ENCODE data around the gene SSBP2. TPM values are rescaled to one million over a fixed set of nuclear protein-coding genes. Genes with fewer than 3 reads are reported as not detected.
"Not testable (repeated sequence)": the region's sequence is repeated elsewhere in the genome, so short reads cannot be mapped to it uniquely, and the experiment has no call there.

Gene SSBP2
- total RNA-seq, 2 experiments from 2014 or later: 13.0 to 14.2 TPM

- DNase-seq: no peak
- Mint-ChIP-seq H3K9me3 (peaks cover 19% of the 10 kb centered on the region), H3K36me3 (peaks cover 23% of the 10 kb centered on the region), H3K4me3 (no peak overlapping the region), H3K27ac (no peak overlapping the region), H3K27me3 (no peaks in the 10 kb centered on the region), H3K4me1 (ENCODE audit: low read depth) (peaks cover 13% of the 10 kb centered on the region)
- ChIA-PET POLR2A (no interaction called here), CTCF (no interaction called here)
- intact Hi-C loops (cut with micrococcal nuclease): no loop called here
Measured at GRCh38 chr5:81696418-81697397, 54.2 kb downstream of the SSBP2 start.

DNA sequence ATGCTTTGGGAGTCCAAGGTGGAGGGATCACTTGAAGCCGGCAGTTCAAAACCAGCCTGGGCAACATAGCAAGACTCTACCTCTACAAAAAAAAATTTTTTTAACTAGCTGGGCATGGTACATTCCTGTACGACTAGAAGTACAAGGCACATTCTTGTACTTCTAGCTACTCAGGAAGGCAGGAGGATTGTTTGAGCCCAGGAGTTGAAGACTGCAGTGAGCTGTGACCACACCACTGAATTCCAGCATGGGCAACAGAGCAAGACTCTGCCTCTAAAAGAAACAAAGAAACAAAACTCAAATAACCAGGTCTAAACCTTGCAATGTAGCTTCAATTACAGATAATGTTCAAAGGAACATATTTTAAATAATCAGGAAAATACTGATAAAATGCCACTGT lies 56.2 kb downstream of the SSBP2 start:
- Mint-ChIP-seq H3K36me3 (peaks cover 34% of the 10 kb centered on the region), H3K27ac (no peak overlapping the region), H3K4me3 (no peak overlapping the region), H3K27me3 (no peaks in the 10 kb centered on the region), H3K9me3 (peaks cover 26% of the 10 kb centered on the region), H3K4me1 (ENCODE audit: low read depth) (peaks cover 13% of the 10 kb centered on the region)
- ChIA-PET CTCF (no interaction called here), POLR2A (interaction anchor here (0.6 kb wide), 1 partner anchor 134 kb away, joined by 3 read pairs; no protein-coding TSS in a partner anchor)
- no peak for DNase-seq
- intact Hi-C loops (cut with micrococcal nuclease): no loop called here

- intact Hi-C loops (cut with micrococcal nuclease): no loop called here
- no peaks in the 10 kb centered on the region for H3K27me3 Mint-ChIP-seq
- H3K4me3 Mint-ChIP-seq: no peak overlapping the region
- CTCF ChIA-PET: no interaction called here
- peaks cover 45% of the 10 kb centered on the region for H3K36me3 Mint-ChIP-seq
- no peak overlapping the region for H3K27ac Mint-ChIP-seq
- POLR2A ChIA-PET: no interaction called here
- peaks cover 36% of the 10 kb centered on the region for H3K9me3 Mint-ChIP-seq
- H3K4me1 Mint-ChIP-seq (ENCODE audit: low read depth): no peaks in the 10 kb centered on the region
- DNase-seq: no peak
Measured at GRCh38 chr5:81688215-81688614, 62.7 kb downstream of the SSBP2 start.

DNA sequence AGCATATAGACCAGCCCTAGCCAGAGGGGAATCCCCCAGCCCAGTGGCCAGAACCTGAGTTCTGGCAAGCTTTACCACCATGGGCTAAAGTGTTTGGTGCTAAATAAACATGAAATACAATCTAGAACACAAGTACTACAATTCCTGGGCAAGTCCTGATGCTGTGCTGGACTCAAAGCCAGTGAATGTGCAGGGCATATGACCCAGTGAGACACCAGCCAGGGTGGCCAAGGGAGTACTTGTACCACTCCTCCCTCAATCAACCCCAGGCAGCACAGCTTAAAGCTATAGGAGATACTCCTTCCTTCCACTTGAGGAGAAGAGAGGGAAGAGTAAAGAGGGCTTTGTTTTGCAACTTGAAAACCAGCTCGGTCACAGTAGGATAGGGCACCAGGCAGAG lies 63.6 kb downstream of the SSBP2 start:
- no peak overlapping the region for H3K4me3 Mint-ChIP-seq
- H3K9me3 Mint-ChIP-seq: peaks cover 35% of the 10 kb centered on the region
- peaks cover 2% of the 10 kb centered on the region for H3K4me1 Mint-ChIP-seq (ENCODE audit: low read depth)
- ChIA-PET CTCF (no interaction called here), POLR2A (no interaction called here)
- H3K36me3 Mint-ChIP-seq: peaks cover 43% of the 10 kb centered on the region
- no peak for DNase-seq
- intact Hi-C loops (cut with micrococcal nuclease): no loop called here
- H3K27me3 Mint-ChIP-seq: no peaks in the 10 kb centered on the region
- H3K27ac Mint-ChIP-seq: no peak overlapping the region

DNA sequence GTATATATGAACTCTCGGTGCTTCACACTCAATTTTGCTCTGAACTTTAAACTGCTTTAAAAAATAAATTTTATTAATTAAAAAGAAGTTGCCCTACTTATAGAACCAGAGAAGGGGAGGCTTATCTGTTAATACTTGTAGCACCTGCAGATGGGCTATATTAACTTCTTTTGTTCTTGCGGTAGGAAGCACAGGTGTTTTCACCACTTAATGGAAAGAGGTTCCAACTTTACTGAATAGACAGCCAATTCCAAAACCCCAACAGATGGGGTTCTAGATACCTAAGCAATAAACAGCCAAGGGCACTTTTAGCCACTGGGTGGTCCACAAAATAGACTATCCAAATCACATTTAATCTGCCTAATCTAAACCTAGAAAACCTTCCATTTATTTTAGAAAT lies 65.4 kb downstream of the SSBP2 start:
- CTCF ChIA-PET: no interaction called here
- H3K4me1 Mint-ChIP-seq (ENCODE audit: low read depth): peaks cover 2% of the 10 kb centered on the region
- peaks cover 26% of the 10 kb centered on the region for H3K9me3 Mint-ChIP-seq
- intact Hi-C loops (cut with micrococcal nuclease): no loop called here
- H3K27me3 Mint-ChIP-seq: no peaks in the 10 kb centered on the region
- H3K4me3 Mint-ChIP-seq: no peak overlapping the region
- POLR2A ChIA-PET: no interaction called here
- DNase-seq: no peak
- H3K36me3 Mint-ChIP-seq: peaks cover 35% of the 10 kb centered on the region
- H3K27ac Mint-ChIP-seq: no peak overlapping the region

DNA sequence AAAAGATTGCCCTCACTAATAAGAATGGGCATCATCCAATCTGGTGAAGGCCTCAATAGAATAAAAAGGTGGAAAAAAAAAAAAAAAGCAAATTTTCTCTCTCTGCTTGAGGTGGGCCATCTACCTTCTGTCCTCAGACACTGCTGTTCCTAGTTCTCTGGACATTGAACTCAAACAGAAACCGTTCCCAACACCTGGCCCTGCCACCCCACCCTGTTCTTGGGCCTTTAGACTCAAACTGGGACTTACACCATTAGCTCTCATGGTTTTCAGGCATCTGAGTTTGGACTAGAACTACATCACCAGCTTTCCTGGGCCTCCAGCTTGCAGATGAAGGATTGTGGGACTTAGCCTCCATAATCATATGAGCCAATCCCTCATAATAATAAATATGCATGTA lies 71.0 kb downstream of the SSBP2 start:
- peaks cover 19% of the 10 kb centered on the region for H3K36me3 Mint-ChIP-seq
- no peak overlapping the region for H3K4me3 Mint-ChIP-seq
- no peaks in the 10 kb centered on the region for H3K27me3 Mint-ChIP-seq
- ChIA-PET POLR2A (no interaction called here), CTCF (no interaction called here)
- DNase-seq: no peak
- H3K27ac Mint-ChIP-seq: no peak overlapping the region
- intact Hi-C loops (cut with micrococcal nuclease): no loop called here
- H3K9me3 Mint-ChIP-seq: peaks cover 10% of the 10 kb centered on the region
- peaks cover 5% of the 10 kb centered on the region for H3K4me1 Mint-ChIP-seq (ENCODE audit: low read depth)

- ChIA-PET POLR2A (no interaction called here), CTCF (no interaction called here)
- Mint-ChIP-seq H3K9me3 (no peaks in the 10 kb centered on the region), H3K4me1 (ENCODE audit: low read depth) (peaks cover 5% of the 10 kb centered on the region), H3K27ac (no peak overlapping the region), H3K36me3 (peaks cover 3% of the 10 kb centered on the region), H3K27me3 (no peaks in the 10 kb centered on the region), H3K4me3 (no peak overlapping the region)
- intact Hi-C loops (cut with micrococcal nuclease): no loop called here
- DNase-seq: no peak
Measured at GRCh38 chr5:81675420-81675819, 75.5 kb downstream of the SSBP2 start.

DNA sequence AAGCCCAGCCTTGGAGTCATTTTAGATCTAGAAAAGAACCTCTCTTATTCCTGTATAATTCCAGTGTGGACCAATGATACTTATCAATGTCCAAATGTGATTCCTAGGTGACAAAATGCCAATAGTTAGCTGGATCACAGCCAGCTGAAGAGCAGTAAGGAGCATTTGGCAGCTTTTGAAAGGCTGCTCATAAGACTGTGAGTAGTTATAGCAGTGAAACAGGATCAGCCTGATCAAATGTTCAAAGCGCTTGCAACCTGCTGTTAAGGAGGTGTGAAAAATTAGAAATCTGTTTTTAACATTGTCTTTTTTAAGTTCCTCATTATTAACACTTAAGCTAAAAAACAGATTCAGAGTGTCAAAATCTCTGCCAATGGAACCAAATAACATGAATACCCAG lies 85.1 kb downstream of the SSBP2 start:
- peaks cover 2% of the 10 kb centered on the region for H3K9me3 Mint-ChIP-seq
- H3K27ac Mint-ChIP-seq: no peak overlapping the region
- ChIA-PET CTCF (no interaction called here), POLR2A (no interaction called here)
- no peak overlapping the region for H3K4me3 Mint-ChIP-seq
- H3K27me3 Mint-ChIP-seq: no peaks in the 10 kb centered on the region
- peaks cover 7% of the 10 kb centered on the region for H3K36me3 Mint-ChIP-seq
- DNase-seq: no peak
- peaks cover 9% of the 10 kb centered on the region for H3K4me1 Mint-ChIP-seq (ENCODE audit: low read depth)
- intact Hi-C loops (cut with micrococcal nuclease): no loop called here

- H3K27ac Mint-ChIP-seq; intact Hi-C loops (cut with micrococcal nuclease); H3K4me3 Mint-ChIP-seq; H3K9me3 Mint-ChIP-seq; DNase-seq; H3K36me3 Mint-ChIP-seq; H3K4me1 Mint-ChIP-seq (ENCODE audit: low read depth); H3K27me3 Mint-ChIP-seq; POLR2A ChIA-PET; CTCF ChIA-PET: not testable (repeated sequence)
Measured at GRCh38 chr5:81660624-81661023, 90.3 kb downstream of the SSBP2 start.

DNA sequence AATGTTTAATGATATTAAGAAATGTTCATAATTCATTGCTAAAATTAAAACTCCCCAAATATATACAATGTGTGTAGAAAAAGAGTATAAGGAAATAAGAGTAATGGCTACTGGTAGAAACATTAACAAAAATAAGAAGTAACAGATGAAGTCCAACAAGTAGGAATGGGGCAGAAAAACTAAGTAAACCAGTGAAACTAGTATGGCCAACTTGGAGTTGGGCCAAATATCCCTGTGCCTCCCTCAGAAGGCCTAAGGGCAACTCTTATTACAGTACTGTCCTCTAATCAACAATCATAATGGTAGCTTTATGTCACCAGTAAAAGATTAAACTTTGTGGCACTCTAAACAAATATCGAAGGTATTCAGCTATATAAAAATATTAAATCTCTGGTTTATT lies 93.5 kb downstream of the SSBP2 start:
- H3K36me3 Mint-ChIP-seq: peaks cover 13% of the 10 kb centered on the region
- peaks cover 8% of the 10 kb centered on the region for H3K4me1 Mint-ChIP-seq (ENCODE audit: low read depth)
- H3K4me3 Mint-ChIP-seq: no peak overlapping the region
- H3K27me3 Mint-ChIP-seq: no peaks in the 10 kb centered on the region
- CTCF ChIA-PET: no interaction called here
- DNase-seq: no peak
- H3K9me3 Mint-ChIP-seq: peaks cover 5% of the 10 kb centered on the region
- intact Hi-C loops (cut with micrococcal nuclease): no loop called here
- no peak overlapping the region for H3K27ac Mint-ChIP-seq
- POLR2A ChIA-PET: no interaction called here

GRCh38 chr5:81656783-81657182 lies 94.1 kb downstream of the SSBP2 start:
- Mint-ChIP-seq H3K27ac (no peak overlapping the region), H3K9me3 (peaks cover 5% of the 10 kb centered on the region), H3K4me1 (ENCODE audit: low read depth) (peaks cover 8% of the 10 kb centered on the region), H3K27me3 (no peaks in the 10 kb centered on the region), H3K36me3 (peaks cover 11% of the 10 kb centered on the region), H3K4me3 (no peak overlapping the region)
- intact Hi-C loops (cut with micrococcal nuclease): no loop called here
- POLR2A ChIA-PET: interaction anchor here (0.6 kb wide), 1 partner anchor 181 kb away, joined by 4 read pairs; no protein-coding TSS in a partner anchor
- DNase-seq: no peak
- CTCF ChIA-PET: no interaction called here

GRCh38 chr5:81650987-81651386 lies 99.9 kb downstream of the SSBP2 start:
- CTCF ChIA-PET: interaction anchor here (1.1 kb wide), 1 partner anchor 225 kb away, joined by 3 read pairs; no protein-coding TSS in a partner anchor

DNA sequence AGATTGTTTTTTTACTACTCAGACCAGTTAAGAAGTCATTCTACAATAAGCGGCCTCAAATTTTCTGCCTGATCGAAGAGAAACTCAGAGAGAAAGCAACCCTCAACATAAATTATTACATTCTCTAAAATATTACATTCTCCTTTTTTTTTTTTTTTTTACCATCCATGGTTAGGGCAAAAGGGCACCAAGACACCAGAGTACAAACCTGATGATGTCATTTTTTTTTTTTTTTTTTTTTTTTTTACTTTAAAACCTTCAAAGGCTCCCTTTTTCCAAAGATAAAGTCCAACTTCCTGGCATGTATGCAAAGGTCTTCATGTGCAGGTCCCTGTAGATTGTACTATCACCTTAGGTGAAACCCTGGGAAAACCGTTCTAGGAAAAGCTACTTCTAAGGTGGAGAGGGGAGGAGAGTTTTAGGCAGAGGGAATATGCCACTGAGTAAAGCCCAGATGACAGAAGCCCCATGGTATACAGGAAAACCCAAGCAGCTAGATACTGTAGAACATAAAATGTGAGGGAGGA lies 104.4 kb downstream of the SSBP2 start:
- Mint-ChIP-seq H3K27ac (no peak overlapping the region), H3K36me3 (no peaks in the 10 kb centered on the region), H3K4me3 (no peak overlapping the region), H3K9me3 (no peaks in the 10 kb centered on the region), H3K4me1 (ENCODE audit: low read depth) (peaks cover 3% of the 10 kb centered on the region), H3K27me3 (no peaks in the 10 kb centered on the region)
- no peak for DNase-seq
- POLR2A ChIA-PET: no interaction called here
- CTCF ChIA-PET: no interaction called here
- intact Hi-C loops (cut with micrococcal nuclease): no loop called here

More at GRCh38 chr5:81650987-81651386, 99.9 kb downstream of the SSBP2 start:
- Mint-ChIP-seq H3K27ac (no peak overlapping the region), H3K27me3 (no peaks in the 10 kb centered on the region), H3K9me3 (no peaks in the 10 kb centered on the region), H3K4me3 (no peak overlapping the region), H3K36me3 (peaks cover 3% of the 10 kb centered on the region), H3K4me1 (ENCODE audit: low read depth) (peaks cover 5% of the 10 kb centered on the region)
- intact Hi-C loops (cut with micrococcal nuclease): no loop called here
- no peak for DNase-seq
- POLR2A ChIA-PET: no interaction called here
